Neuronal stem cell (in vitro differentiated cells): ENCODE measurements around the gene MBOAT7.

Source experiments
- DNase-seq: peaks from one replicate; pipeline ENCODE4 v3.0.0-alpha.2; 2013; ENCODE audit warnings: low spot score
- H2AFZ ChIP-seq: one replicate; pipeline ENCODE4 v1.6.1; 2013; ENCODE audit warnings: mild to moderate bottlenecking, low read length, inconsistent platforms
- H2AK5ac ChIP-seq: 2 replicates; pipeline ENCODE4 v1.6.1; 2013; ENCODE audit warnings: low read depth, mild to moderate bottlenecking, inconsistent platforms, low read length, moderate library complexity, mixed read lengths
- H2BK120ac ChIP-seq: 2 replicates; pipeline ENCODE4 v1.6.1; 2013; ENCODE audit warnings: low read depth, mild to moderate bottlenecking, inconsistent platforms, low read length, moderate library complexity, mixed read lengths
- H2BK12ac ChIP-seq: one replicate; pipeline ENCODE4 v1.6.1; 2013; ENCODE audit warnings: low read length, inconsistent platforms
- H2BK15ac ChIP-seq: 2 replicates; pipeline ENCODE4 v1.6.1; 2013; ENCODE audit warnings: mild to moderate bottlenecking, low read length, inconsistent platforms, mixed read lengths
- H2BK5ac ChIP-seq: one replicate; pipeline ENCODE4 v1.6.1; 2013; ENCODE audit warnings: inconsistent platforms, mild to moderate bottlenecking, low read length, moderate library complexity
- H3K14ac ChIP-seq: one replicate; pipeline ENCODE4 v1.6.1; 2013; ENCODE audit warnings: low read length, inconsistent platforms
- H3K18ac ChIP-seq: 2 replicates; pipeline ENCODE4 v1.6.1; 2013; ENCODE audit warnings: low read length, inconsistent platforms
- H3K23ac ChIP-seq: 2 replicates; pipeline ENCODE4 v1.6.1; 2013; ENCODE audit warnings: low read depth, mild to moderate bottlenecking, mixed read lengths, low read length, inconsistent platforms; ENCODE audit not compliant: poor library complexity
- H3K27ac ChIP-seq: replicated peaks from 3 replicates; pipeline ENCODE4 v1.5.1; 2013; ENCODE audit warnings: low read length, inconsistent platforms
- H3K27me3 ChIP-seq, 3 experiments: 2 replicates each; pipeline ENCODE4 v1.6.1; 2013; ENCODE audit warnings: low read length in 3 of 3, mild to moderate bottlenecking in 2 of 3, inconsistent platforms in 1 of 3, low read depth in 1 of 3, mixed read lengths in 1 of 3, moderate library complexity in 1 of 3; ENCODE audit not compliant: control insufficient read depth in 3 of 3, insufficient read depth in 3 of 3
- H3K36me3 ChIP-seq, 2 donors: replicated peaks in 1 of 2; 2 replicates each; pipeline ENCODE4 v1.6.1; 2013; ENCODE audit warnings: low read length in 2 of 2; ENCODE audit not compliant: control insufficient read depth in 2 of 2, insufficient read depth in 2 of 2
- H3K4ac ChIP-seq: 2 replicates; pipeline ENCODE4 v1.6.1; 2013; ENCODE audit warnings: inconsistent platforms, mild to moderate bottlenecking, low read length, moderate library complexity
- H3K4me1 ChIP-seq, 2 donors: 1 replicate in 1 of 2; 2 replicates in 1 of 2; pipeline ENCODE4 v1.6.1; 2013; ENCODE audit warnings: low read length in 2 of 2, low read depth in 1 of 2; ENCODE audit not compliant: control insufficient read depth in 2 of 2, insufficient read depth in 1 of 2
- H3K4me2 ChIP-seq: one replicate; pipeline ENCODE4 v1.6.1; 2013; ENCODE audit warnings: mild to moderate bottlenecking, low read length, inconsistent platforms; ENCODE audit not compliant: insufficient read depth, poor library complexity, severe bottlenecking
- H3K4me3 ChIP-seq, 2 donors: 2 replicates each; pipeline ENCODE4 v1.5.1; 2013; ENCODE audit warnings: low read length in 2 of 2, mild to moderate bottlenecking in 2 of 2, inconsistent platforms in 1 of 2, moderate library complexity in 1 of 2
- H3K79me1 ChIP-seq: one replicate; pipeline ENCODE4 v1.6.1; 2013; ENCODE audit warnings: low read depth, mild to moderate bottlenecking, inconsistent platforms, low read length, moderate library complexity
- H3K9ac ChIP-seq: one replicate; pipeline ENCODE4 v1.6.1; 2013; ENCODE audit warnings: mild to moderate bottlenecking, low read depth, low read length, inconsistent platforms; ENCODE audit not compliant: poor library complexity
- H3K9me3 ChIP-seq, 2 donors: replicated peaks in 1 of 2; 2 replicates each; pipeline versions ENCODE3 to v1.6.1; 2013; ENCODE audit warnings: low read length in 2 of 2, mild to moderate bottlenecking in 2 of 2, inconsistent platforms in 1 of 2, low read depth in 1 of 2, mixed read lengths in 1 of 2, moderate library complexity in 1 of 2; ENCODE audit not compliant: control insufficient read depth in 2 of 2, insufficient read depth in 1 of 2
- H4K8ac ChIP-seq: one replicate; pipeline ENCODE4 v1.6.1; 2013; ENCODE audit warnings: low read depth, mild to moderate bottlenecking, inconsistent platforms, low read length, moderate library complexity
- H4K91ac ChIP-seq: one replicate; pipeline ENCODE4 v1.6.1; 2013; ENCODE audit warnings: low read length, low read depth, mild to moderate bottlenecking, inconsistent platforms; ENCODE audit not compliant: poor library complexity
- WGBS, 2 donors: extraction: QIAGEN DNeasy Blood & Tissue Kit; methylation state at CpG; one replicate each; pipeline ENCODE4 v1.1.7; 2013; ENCODE audit warnings: missing lambda C conversion rate in 2 of 2, mixed read lengths in 1 of 2; ENCODE audit not compliant: insufficient read length in 2 of 2, insufficient replicate concordance in 1 of 2; ENCODE audit errors: extremely low coverage in 2 of 2; 5-methylcytosine and 5-hydroxymethylcytosine counted together

The MBOAT7 gene

GRCh38 chr19:54136086-54136863 lies 53.1 kb downstream of the MBOAT7 start:
- no peak overlapping the region for H2BK5ac ChIP-seq
- no peak overlapping the region for H2AK5ac ChIP-seq
- H3K4me2 ChIP-seq, result peak overlapping the region; percentile 81
- peaks cover 18 to 38% of the 10 kb centered on the region in 2 donors for H3K36me3 ChIP-seq
- H4K91ac ChIP-seq, result no peak overlapping the region
- H3K9ac ChIP-seq, result peak overlapping the region; percentile 91
- H3K4me1 ChIP-seq, result peaks cover 16% of the 10 kb centered on the region in 2 donors
- no peak overlapping the region for H2BK12ac ChIP-seq
- no peak overlapping the region for H3K14ac ChIP-seq
- DNase-seq, result no peak
- peak overlapping the region; percentile 74 for H2AFZ ChIP-seq
- no peak overlapping the region for H2BK120ac ChIP-seq
- H3K4me3 ChIP-seq, result peak overlapping the region; percentile 52 to 81
- peak overlapping the region; percentile 28 for H3K27ac ChIP-seq
- no peak overlapping the region for H4K8ac ChIP-seq
- H3K4ac ChIP-seq, result no peak overlapping the region
- no CpG with 5 or more reads among the region's 30 CpGs for WGBS, 2 donors
- no peaks in the 10 kb centered on the region for H3K27me3 ChIP-seq
- no peak overlapping the region for H2BK15ac ChIP-seq
- peaks cover 25% of the 10 kb centered on the region for H3K79me1 ChIP-seq
- H3K23ac ChIP-seq, result peak overlapping the region; percentile 68
- peak overlapping the region; percentile 49 for H3K18ac ChIP-seq
- H3K9me3 ChIP-seq, result peaks cover 3% of the 10 kb centered on the region in 2 donors

GRCh38 chr19:54133957-54134590 lies 55.3 kb downstream of the MBOAT7 start:
- Histone ChIP-seq H2AK5ac (no peak overlapping the region), H3K23ac (no peak overlapping the region), H2BK12ac (no peak overlapping the region), H3K4me2 (no peak overlapping the region), H2BK5ac (no peak overlapping the region), H2BK120ac (no peak overlapping the region), H3K9ac (peak overlapping the region; percentile 66), H3K79me1 (peaks cover 11% of the 10 kb centered on the region), H3K18ac (no peak overlapping the region), H4K91ac (no peak overlapping the region), H3K27ac (no peak overlapping the region), H2BK15ac (no peak overlapping the region), H3K4ac (no peak overlapping the region), H3K4me3 (no peak overlapping the region), H3K27me3 (no peaks in the 10 kb centered on the region), H3K4me1 (peaks cover 11 to 13% of the 10 kb centered on the region in 2 donors), H3K14ac (no peak overlapping the region), H3K36me3 (peaks cover 18 to 32% of the 10 kb centered on the region in 2 donors), H3K9me3 (peaks cover 3% of the 10 kb centered on the region in 2 donors), H4K8ac (peak overlapping the region; percentile 8), H2AFZ (no peak overlapping the region)
- no CpG with 5 or more reads among the region's 2 CpGs for WGBS, 2 donors
- no peak for DNase-seq

GRCh38 chr19:54133312-54133956 lies 55.9 kb downstream of the MBOAT7 start:
- Histone ChIP-seq H2AK5ac (no peak overlapping the region), H3K27ac (no peak overlapping the region), H3K4me3 (no peak overlapping the region), H3K79me1 (peaks cover 5% of the 10 kb centered on the region), H4K8ac (peak overlapping the region; percentile 8), H2BK12ac (peak overlapping the region; percentile 4), H3K9me3 (peaks cover 3% of the 10 kb centered on the region in 2 donors), H3K4ac (no peak overlapping the region), H3K36me3 (peaks cover 21 to 35% of the 10 kb centered on the region in 2 donors), H3K23ac (peak overlapping the region; percentile 5), H4K91ac (peak overlapping the region; percentile 1), H3K18ac (peak overlapping the region; percentile 13), H3K9ac (peak overlapping the region; percentile 66), H3K4me1 (peaks cover 6 to 7% of the 10 kb centered on the region in 2 donors), H2BK5ac (no peak overlapping the region), H2AFZ (no peak overlapping the region), H3K14ac (peak overlapping the region; percentile 3), H2BK15ac (no peak overlapping the region), H3K4me2 (no peak overlapping the region), H2BK120ac (peak overlapping the region; percentile 1), H3K27me3 (no peaks in the 10 kb centered on the region)
- peak; percentile 83 for DNase-seq
- WGBS, 2 donors, result no CpG with 5 or more reads among the region's 10 CpGs

GRCh38 chr19:54129617-54129996 lies 59.8 kb downstream of the MBOAT7 start:
- H3K9me3 ChIP-seq, result peaks cover 3% of the 10 kb centered on the region in 2 donors
- no peak overlapping the region for H3K4me3 ChIP-seq
- no peak overlapping the region for H3K14ac ChIP-seq
- H3K4me2 ChIP-seq, result no peak overlapping the region
- H3K4ac ChIP-seq, result no peak overlapping the region
- H2BK5ac ChIP-seq, result no peak overlapping the region
- no CpG with 5 or more reads among the region's 20 CpGs for WGBS, 2 donors
- no peaks in the 10 kb centered on the region for H3K27me3 ChIP-seq
- H3K4me1 ChIP-seq, result no peaks in the 10 kb centered on the region
- no peak overlapping the region for H3K27ac ChIP-seq
- no peak overlapping the region for H2AK5ac ChIP-seq
- no peak overlapping the region for H3K23ac ChIP-seq
- no peak overlapping the region for H4K91ac ChIP-seq
- H4K8ac ChIP-seq, result no peak overlapping the region
- H3K36me3 ChIP-seq, result peaks cover 37 to 67% of the 10 kb centered on the region in 2 donors
- H2BK15ac ChIP-seq, result no peak overlapping the region
- DNase-seq, result no peak
- no peak overlapping the region for H3K18ac ChIP-seq
- no peak overlapping the region for H3K9ac ChIP-seq
- no peak overlapping the region for H2AFZ ChIP-seq
- no peak overlapping the region for H2BK120ac ChIP-seq
- no peaks in the 10 kb centered on the region for H3K79me1 ChIP-seq
- peak overlapping the region; percentile 22 for H2BK12ac ChIP-seq
